Measurements from ENCODE around the gene CCDC183.

Gene CCDC183

DNA sequence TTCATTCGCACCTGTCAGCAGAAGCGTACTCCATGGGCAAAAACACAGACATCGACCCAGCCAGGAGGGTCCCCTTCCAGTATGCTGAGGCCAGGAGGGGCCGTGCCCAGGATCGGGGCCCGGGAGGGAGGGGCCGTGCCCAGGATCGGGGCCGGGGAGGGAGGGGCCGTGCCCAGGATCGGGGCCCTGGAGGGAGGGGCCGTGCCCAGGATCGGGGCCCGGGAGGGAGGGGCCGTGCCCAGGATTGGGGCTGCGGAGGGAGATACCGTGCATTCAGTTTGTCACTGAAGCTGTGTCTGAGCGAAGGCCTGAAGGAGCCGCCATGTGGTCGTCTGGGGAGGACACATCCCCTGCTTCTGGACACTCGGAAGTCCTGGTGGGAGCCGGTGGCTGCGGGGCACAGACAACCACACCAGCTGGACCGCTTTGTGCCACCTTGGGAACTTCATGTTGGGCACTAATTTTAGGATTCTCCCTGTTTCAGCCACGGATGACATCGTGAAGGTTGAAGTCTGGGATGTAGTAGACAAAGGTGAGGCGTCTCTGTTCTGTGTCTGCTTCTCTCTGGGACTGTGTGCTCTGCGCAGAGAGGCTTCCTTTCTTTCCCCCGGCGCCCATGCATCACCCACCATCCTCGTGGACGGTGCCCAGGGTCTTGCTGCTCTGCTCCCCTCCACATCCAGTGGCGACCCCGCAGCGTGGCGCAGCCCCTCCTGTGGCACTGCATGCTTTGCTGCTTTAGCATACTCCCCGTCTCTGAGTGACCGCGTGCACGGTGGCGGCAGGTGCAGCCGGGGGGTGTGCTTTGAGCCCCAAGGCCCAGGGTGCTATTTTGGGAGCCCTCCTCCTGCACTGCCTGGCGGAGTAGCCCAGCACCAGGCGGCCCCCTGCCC lies 29.4 kb downstream of the CCDC183 start:
- DNase-seq (ENCODE audit: insufficient read length, low spot score) (no peak), FAIRE-seq (no peak)
- TF ChIP-seq, protein P1, sequence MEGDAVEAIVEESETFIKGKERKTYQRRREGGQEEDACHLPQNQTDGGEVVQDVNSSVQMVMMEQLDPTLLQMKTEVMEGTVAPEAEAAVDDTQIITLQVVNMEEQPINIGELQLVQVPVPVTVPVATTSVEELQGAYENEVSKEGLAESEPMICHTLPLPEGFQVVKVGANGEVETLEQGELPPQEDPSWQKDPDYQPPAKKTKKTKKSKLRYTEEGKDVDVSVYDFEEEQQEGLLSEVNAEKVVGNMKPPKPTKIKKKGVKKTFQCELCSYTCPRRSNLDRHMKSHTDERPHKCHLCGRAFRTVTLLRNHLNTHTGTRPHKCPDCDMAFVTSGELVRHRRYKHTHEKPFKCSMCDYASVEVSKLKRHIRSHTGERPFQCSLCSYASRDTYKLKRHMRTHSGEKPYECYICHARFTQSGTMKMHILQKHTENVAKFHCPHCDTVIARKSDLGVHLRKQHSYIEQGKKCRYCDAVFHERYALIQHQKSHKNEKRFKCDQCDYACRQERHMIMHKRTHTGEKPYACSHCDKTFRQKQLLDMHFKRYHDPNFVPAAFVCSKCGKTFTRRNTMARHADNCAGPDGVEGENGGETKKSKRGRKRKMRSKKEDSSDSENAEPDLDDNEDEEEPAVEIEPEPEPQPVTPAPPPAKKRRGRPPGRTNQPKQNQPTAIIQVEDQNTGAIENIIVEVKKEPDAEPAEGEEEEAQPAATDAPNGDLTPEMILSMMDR (IDR thresholded peaks at IDR 0.05; ENCODE audit: insufficient read depth, missing control alignments) = no peak

DNA sequence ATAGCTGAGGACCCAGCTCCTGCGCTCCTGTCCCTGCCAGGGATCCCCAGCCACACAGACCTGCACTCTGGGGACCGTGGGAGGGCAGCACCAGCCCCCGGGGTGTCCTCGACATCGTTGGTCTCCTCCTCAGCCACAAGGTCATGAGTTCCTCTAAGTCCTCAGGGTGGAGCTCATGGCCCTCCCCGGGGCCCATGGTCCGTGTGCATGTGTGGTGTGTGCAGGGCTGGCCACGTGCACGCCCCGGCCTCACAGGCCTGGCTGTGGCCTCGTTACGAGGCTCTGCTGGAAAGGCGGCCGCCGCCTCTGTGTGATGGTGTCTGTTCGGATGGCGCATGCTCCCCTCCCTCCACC lies 30.0 kb downstream of the CCDC183 start:
- TF ChIP-seq, protein P1 (IDR thresholded peaks at IDR 0.05; ENCODE audit: insufficient read depth, missing control alignments) = no peak
- DNase-seq (ENCODE audit: insufficient read length, low spot score) (no peak), FAIRE-seq (no peak)

DNA sequence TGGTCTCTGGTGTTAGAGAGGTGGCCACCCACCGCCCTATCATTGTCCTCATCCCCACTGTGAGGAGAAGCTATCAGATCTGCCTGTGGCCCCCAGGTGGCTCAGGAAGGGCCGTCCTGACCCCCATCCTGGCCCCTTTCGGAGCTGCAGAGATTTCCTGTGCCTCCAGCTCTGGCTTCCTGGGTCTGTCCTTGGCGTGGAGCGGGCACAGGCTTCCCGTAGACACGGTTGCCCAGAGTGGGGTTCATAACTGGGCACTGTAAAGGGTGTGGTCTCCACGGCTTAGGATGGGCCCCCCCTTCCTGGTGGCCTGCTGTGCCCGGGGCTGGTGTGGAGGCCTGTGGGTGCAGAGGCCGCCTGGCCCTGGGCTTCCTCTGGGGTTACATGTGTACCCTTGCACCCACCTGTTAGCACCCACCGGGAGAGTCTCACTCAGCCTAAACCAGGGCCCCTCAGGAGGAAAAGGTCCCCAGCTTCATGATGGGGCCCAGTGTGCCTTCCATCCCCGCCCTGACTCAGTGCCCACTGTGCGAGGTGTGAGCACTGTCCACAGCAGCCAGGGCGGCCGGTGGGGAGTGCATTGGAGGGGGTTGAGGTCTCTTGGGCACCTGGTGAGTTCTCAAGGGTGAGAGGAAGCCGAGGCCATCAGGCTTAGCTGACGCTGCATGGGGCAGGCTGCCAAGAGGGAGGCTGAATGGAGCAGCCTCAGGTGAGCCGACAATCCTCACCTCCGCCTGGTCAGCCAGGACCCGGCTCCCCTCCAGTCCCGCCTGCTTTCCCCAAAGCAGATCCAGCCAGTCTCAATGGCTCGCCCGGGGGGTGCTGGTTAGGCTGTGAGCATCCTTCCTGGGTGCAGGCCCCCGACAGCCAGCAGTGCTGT lies 30.8 kb downstream of the CCDC183 start:
- DNase-seq (ENCODE audit: insufficient read length, low spot score) = no peak
- FAIRE-seq = no peak
- TF ChIP-seq, protein P1 (IDR thresholded peaks at IDR 0.05; ENCODE audit: insufficient read depth, missing control alignments) = no peak

DNA sequence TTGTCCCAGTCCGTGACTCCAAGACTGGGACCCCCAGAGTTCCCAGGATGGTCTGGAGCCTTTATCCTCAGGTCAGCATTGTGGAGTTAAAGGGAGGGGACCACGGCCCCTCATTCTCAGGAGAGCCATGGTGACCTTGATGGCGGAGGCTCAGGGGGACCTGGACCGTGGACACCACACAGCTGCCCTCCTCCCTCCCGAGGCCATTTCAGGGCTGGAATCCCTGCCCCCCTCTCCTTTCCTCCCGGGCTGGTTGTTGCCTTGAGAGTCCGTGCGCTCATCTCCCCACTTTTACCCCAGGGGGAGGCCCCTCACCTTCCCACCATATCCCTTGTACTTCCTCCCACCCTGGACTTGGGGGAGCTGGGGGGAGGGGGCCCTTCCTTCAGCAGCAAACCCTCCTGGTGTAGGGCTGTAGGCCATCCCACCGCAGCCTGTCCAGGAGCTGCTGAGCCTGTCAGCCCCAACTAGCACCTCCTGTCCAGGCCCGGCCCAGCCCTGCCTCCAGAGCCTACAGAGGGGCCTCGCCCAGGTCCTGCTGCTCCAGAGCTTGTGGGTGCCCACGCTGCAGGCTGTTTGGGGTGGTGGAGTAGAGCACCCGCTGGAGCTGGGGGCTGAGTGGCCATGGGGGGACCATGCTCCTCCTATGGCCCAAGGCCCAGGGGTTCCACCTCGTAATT lies 31.8 kb downstream of the CCDC183 start:
- TF ChIP-seq, protein P1 (IDR thresholded peaks at IDR 0.05; ENCODE audit: insufficient read depth, missing control alignments) = no peak
- DNase-seq (ENCODE audit: insufficient read length, low spot score) = no peak
- no peak for FAIRE-seq

DNA sequence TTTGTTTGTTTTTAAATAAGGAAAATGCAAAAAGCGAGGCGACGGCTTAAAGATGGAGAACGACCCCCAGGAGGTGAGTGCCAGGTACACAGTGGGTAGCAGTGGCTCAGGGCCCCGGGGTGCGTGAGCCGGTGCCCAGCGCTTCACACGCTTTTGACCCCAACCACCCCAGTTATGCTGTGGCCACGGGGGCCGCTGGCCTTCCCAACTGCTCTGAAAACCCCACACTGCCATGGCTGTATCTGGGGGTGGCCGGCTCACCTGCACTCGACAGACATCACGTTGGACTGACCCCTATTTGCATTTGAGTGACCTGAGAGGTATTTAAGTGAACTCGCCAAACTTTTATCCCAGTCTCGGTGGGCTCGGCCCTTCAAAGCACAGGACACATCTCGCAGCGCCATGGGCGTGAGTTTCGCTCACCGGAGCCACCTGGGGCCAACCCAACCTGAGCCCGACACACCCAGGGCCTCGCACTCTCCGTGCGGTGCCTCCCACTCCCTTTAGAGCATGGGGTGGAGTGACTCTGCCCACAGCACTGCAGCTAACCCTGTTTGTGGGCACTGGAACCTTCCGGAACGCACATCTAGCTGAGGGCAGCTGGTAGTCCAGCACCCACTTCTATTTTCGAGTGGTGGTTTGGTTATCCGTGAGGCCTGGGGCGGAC lies 32.5 kb downstream of the CCDC183 start:
- TF ChIP-seq, protein P1 (IDR thresholded peaks at IDR 0.05; ENCODE audit: insufficient read depth, missing control alignments) = no peak
- DNase-seq (ENCODE audit: insufficient read length, low spot score) = no peak
- FAIRE-seq = no peak

DNA sequence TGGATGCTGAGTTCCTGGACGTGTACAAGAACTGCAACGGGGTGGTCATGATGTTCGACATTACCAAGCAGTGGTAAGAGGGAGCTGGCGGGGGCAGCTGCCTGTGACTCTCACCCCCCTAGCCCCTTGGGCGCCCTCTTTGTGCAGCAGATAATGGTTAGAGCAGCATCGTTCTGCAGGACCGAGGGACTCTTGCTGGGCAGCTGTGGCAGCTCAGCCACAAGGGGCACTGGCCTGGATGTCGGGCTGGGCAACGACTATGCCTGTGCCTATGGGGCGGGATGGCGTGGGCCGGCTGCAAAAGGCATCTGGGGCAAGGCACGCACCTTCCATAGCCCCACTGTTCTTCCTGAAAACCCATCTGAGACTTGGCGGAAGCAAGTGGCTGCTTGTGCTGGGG lies 33.3 kb downstream of the CCDC183 start:
- no peak for FAIRE-seq
- TF ChIP-seq, protein P1 (IDR thresholded peaks at IDR 0.05; ENCODE audit: insufficient read depth, missing control alignments) = no peak
- DNase-seq (ENCODE audit: insufficient read length, low spot score) = no peak
